Liver (tissue), 9 donors: ENCODE data around the gene PLCG2. TPM values are rescaled to one million over a fixed set of nuclear protein-coding genes. Genes with fewer than 3 reads are reported as not detected.

Experiments used
- DNase-seq: peaks from one replicate; pipeline ENCODE4 v3.0.0-alpha.2; 2017; ENCODE audit warnings: low spot score
- H3K27ac ChIP-seq, 2 donors: one replicate each; pipeline ENCODE4 v1.7.0; 2013; ENCODE audit warnings: inconsistent platforms in 2 of 2, low read length in 2 of 2, control low read depth in 1 of 2, low read depth in 1 of 2, mild to moderate bottlenecking in 1 of 2
- H3K27me3 ChIP-seq, 4 donors: one replicate each; pipeline versions ENCODE4 v1.6.1 to v1.7.0; 2013; ENCODE audit warnings: low read length in 3 of 4, inconsistent platforms in 1 of 4, mild to moderate bottlenecking in 1 of 4, moderate library complexity in 1 of 4; ENCODE audit not compliant: control insufficient read depth in 4 of 4, insufficient read depth in 4 of 4
- H3K36me3 ChIP-seq, 4 donors: one replicate each; pipeline versions ENCODE4 v1.6.1 to v1.7.0; 2013; ENCODE audit warnings: low read length in 3 of 4, mild to moderate bottlenecking in 3 of 4, low read depth in 1 of 4, moderate library complexity in 1 of 4; ENCODE audit not compliant: control insufficient read depth in 4 of 4, insufficient read depth in 3 of 4
- H3K4me1 ChIP-seq, 4 donors: one replicate each; pipeline versions ENCODE4 v1.6.1 to v1.7.0; 2013; ENCODE audit warnings: low read length in 3 of 4, mild to moderate bottlenecking in 3 of 4, moderate library complexity in 1 of 4; ENCODE audit not compliant: control insufficient read depth in 4 of 4, insufficient read depth in 4 of 4
- H3K4me3 ChIP-seq, 3 donors: one replicate each; pipeline versions ENCODE4 v1.6.1 to v1.7.0; 2013; ENCODE audit warnings: low read length in 3 of 3, control low read depth in 1 of 3, low read depth in 1 of 3, mild to moderate bottlenecking in 1 of 3
- H3K9ac ChIP-seq, 2 donors: one replicate each; pipeline ENCODE4 v1.7.0; 2013; ENCODE audit warnings: low read length in 2 of 2, mild to moderate bottlenecking in 2 of 2, moderate library complexity in 2 of 2, control low read depth in 1 of 2, low read depth in 1 of 2
- H3K9me3 ChIP-seq, 4 donors: one replicate each; pipeline versions ENCODE4 v1.6.1 to v1.7.0; 2013; ENCODE audit warnings: low read length in 3 of 4; ENCODE audit not compliant: control insufficient read depth in 4 of 4
- GABPA ChIP-seq, 2 donors: IDR thresholded peaks in 1 of 2; conservative IDR thresholded peaks in 1 of 2; 2 replicates each; pipeline ENCODE4 v1.6.1; 2016; ENCODE audit warnings: antibody characterized with exemption in 2 of 2, mild to moderate bottlenecking in 1 of 2, moderate library complexity in 1 of 2
- RXRA ChIP-seq, 2 donors: IDR thresholded peaks; 2 replicates each; pipeline ENCODE4 v1.6.1; 2017 to 2018; ENCODE audit warnings: antibody characterized with exemption in 2 of 2, mild to moderate bottlenecking in 1 of 2
- YY1 ChIP-seq: IDR thresholded peaks from 2 replicates; pipeline ENCODE4 v1.6.1; 2016; ENCODE audit warnings: antibody characterized with exemption, mild to moderate bottlenecking
- WGBS: extraction: QIAGEN DNeasy Blood & Tissue Kit; methylation state at CpG from one replicate; pipeline ENCODE4 v1.1.7; 2013; 5-methylcytosine and 5-hydroxymethylcytosine counted together
- polyA plus RNA-seq, 2 donors: library from polyadenylated mRNA; stranded (reverse) in 1 of 2; unstranded in 1 of 2; fragments of 200-250 nt in 1 of 2; fragments of >200 nt in 1 of 2; fragmentation: Nextera tagmentation in 1 of 2; extraction: Ambion mirVana in 1 of 2; gene quantifications; one replicate each; pipeline versions ENCODE4 v1.2.1 to v1.2.3, GENCODE V29; 2013 to 2015
- total RNA-seq, 2 donors: library from RNA; depleted of rRNA; stranded (reverse); fragments of >200 nt; gene quantifications; one replicate each; pipeline ENCODE4 v1.2.3, GENCODE V29; 2014
- donor health status: healthy.
- donor health status: healthy.
- donor health status: healthy.
- donor health status: healthy.
- donor health status: healthy.

PLCG2 gene
- total and polyA plus RNA-seq, 4 donors = 7.1 to 21.6 (median 15.8) TPM

DNA sequence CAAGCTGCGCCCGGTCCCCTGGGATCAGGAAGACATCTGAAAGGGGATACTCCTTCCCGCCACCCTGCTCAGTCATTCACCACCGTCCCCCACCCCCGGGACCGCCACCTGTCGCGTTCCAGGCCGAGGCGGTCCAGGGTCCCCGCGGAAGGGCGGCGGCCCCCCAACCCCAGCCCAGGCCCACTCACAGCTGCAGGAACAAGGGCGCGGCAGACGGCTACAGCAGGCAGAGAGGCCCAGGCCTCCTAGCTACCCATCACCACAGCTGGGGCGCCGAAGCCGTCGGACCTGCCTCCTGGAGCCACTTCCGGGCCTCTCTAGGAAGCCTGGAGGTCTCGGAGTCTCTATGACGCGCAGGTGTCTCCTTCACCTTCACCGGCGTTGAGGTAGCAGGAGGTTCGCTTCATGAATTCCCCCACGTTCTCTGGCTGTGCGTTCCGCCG, 232.1 kb downstream of the PLCG2 start, which contains the start of gene SDR42E1:
Gene SDR42E1 (minus strand): TSS at position 272 of the 443 bp plus-strand sequence. CDS start 10,612 bp downstream, outside the sequence.
- no peaks in the 10 kb centered on the region for H3K36me3 ChIP-seq

More for the DNA sequence above, 232.1 kb downstream of the PLCG2 start, which contains the start of gene SDR42E1:
- peak within 1 kb of the TSS; percentile 44 to 85 (median 71) for H3K4me3 ChIP-seq
- peaks cover 0 to 9% (median 6%) of the 10 kb centered on the region in 4 donors for H3K4me1 ChIP-seq
- peak within 1 kb of the TSS in 1 of 2 donors; percentile 36 for H3K9ac ChIP-seq
- H3K27ac ChIP-seq = no peak within 1 kb of the TSS
- peak; percentile 59 for DNase-seq
- TF ChIP-seq GABPA (IDR thresholded peaks at IDR 0.05 in 1 of 2, conservative IDR thresholded peaks at IDR 0.05 in 1 of 2) = peak; percentile 47 to 83
- TF ChIP-seq RXRA (IDR thresholded peaks at IDR 0.05) = peak in 1 of 2 donors; percentile 20
- TF ChIP-seq YY1 = no peak
- no peaks in the 10 kb centered on the region for H3K27me3 ChIP-seq
- H3K9me3 ChIP-seq = peaks cover 0 to 8% (median 1%) of the 10 kb centered on the region in 4 donors
- 7% methylated on average over 32 of the region's 32 CpGs for whole genome bisulfite sequencing

Other genes starting within 250 kb of the PLCG2 start
- gene SDR42E1, start 232.2 kb downstream of the PLCG2 start, total RNA-seq = 1 to 10 TPM; 3.0 to 6.5 TPM
- gene SDR42E1, start 232.2 kb downstream of the PLCG2 start, polyA plus RNA-seq = 1 to 10 TPM; 1.9 to 3.5 TPM